Stimulated activated CD4-positive, alpha-beta T cell treated with anti-CD3 and anti-CD28 coated beads, Interleukin-2, amount 100 ng/mL, for 24 hours (primary cell): ENCODE results near the gene RNF208.

ENCODE experiments used
- DNase-seq, 2 donors: peaks; one replicate each; pipeline ENCODE4 v3.0.0-alpha.2; 2020

Gene RNF208

DNA sequence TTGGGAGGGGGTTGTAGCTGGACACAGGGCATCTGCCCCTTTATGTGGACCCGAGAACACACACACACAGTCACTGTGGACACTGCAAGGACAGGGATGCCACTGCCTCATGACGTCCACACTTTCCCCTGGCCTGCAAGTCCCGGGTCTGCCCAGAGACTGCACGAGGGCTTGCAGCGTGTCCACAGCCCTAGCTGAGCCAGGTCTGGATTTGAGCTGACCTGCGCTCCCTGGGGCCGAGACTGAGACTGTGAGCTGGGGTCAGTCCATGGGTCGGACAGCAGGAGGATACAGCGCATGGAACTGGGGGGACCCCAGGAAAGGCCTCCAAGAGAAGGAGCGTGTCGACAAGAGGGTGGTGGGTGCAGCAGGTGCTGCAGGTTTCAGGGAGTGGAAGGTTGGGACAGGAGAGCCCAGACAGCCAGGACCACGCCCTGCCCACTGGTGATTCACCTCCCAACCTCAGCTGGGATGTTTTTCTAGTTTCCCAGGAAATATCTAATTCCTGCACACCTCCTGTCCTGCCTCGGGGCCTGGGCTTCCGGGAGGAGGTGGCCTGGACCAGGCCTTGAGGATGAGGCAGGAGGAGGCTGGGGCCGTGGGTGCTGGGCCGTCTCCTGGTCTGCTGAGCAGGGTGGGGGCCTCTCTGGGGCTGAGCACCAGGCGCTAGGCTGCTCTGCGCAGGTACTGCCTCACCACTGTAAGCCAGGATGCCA, 4.5 kb upstream of the RNF208 start:
- no peak for DNase-seq

DNA sequence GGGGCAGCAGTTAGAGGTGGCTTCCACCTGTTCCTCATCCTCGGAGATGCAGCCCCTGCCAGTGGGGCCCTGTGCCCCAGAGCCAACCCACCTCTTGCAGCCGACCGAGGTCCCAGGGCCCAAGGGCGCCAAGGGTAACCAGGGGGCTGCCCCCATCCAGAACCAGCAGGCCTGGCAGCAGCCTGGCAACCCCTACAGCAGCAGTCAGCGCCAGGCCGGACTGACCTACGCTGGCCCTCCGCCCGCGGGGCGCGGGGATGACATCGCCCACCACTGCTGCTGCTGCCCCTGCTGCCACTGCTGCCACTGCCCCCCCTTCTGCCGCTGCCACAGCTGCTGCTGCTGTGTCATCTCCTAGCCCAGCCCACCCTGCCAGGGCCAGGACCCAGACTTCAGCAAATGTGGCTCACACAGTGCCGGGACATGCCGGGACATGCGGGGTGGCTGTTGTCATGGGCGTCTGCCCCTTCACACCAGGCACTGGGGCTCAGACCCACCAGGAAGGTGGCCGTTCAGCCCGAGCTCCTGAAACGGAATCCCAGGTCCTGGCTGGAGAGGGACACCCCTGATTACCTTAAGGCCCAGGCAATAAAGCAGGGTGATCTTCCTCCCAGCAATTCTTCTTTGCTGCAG, 3.8 kb upstream of the RNF208 start:
- DNase-seq: no peak

DNA sequence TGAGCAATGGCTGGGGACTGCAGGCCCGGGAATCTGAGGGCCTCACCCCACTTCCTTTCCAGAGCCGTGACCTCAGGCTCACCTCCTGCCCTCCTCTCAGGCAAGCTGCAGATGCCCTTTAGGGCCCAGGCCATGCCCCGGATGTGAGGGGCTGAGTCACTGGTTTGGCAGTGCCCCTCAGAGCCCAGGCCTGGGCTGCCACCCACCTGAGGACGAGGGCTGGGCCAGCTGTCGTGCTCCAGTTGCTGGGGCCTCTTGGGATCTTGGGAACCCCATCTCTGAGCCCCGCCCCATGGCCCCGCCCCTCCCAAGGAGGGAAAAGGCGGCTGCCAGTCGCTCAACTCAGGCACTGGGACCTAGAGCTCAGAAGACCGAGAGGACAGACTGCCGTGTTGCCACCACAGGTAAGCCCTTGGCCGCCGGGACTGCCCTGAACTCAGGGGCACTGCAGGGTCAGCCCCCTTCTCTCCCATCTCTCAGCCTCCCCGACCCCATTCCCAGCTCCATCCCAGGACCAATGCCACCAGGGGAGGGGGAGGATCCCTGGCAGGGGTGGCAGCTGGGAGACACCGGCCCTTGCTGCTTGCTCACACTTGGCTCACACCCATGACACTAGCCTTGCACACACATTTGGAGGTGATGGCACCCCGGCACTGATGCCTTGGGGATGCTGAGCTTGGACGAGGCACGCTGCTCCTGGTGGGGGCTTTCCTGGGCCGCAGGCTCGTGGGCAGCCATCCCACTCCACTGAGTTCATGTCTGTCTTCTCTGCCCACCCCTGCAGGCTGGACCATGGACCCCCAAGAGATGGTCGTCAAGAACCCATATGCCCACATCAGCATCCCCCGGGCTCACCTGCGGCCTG, 3.0 kb upstream of the RNF208 start, which contains the start of gene CYSRT1:
Gene CYSRT1 (plus strand): TSS at position 345 of the 865 bp plus-strand sequence. CDS start 448 bp downstream, at position 793.
- DNase-seq: no peak

DNA sequence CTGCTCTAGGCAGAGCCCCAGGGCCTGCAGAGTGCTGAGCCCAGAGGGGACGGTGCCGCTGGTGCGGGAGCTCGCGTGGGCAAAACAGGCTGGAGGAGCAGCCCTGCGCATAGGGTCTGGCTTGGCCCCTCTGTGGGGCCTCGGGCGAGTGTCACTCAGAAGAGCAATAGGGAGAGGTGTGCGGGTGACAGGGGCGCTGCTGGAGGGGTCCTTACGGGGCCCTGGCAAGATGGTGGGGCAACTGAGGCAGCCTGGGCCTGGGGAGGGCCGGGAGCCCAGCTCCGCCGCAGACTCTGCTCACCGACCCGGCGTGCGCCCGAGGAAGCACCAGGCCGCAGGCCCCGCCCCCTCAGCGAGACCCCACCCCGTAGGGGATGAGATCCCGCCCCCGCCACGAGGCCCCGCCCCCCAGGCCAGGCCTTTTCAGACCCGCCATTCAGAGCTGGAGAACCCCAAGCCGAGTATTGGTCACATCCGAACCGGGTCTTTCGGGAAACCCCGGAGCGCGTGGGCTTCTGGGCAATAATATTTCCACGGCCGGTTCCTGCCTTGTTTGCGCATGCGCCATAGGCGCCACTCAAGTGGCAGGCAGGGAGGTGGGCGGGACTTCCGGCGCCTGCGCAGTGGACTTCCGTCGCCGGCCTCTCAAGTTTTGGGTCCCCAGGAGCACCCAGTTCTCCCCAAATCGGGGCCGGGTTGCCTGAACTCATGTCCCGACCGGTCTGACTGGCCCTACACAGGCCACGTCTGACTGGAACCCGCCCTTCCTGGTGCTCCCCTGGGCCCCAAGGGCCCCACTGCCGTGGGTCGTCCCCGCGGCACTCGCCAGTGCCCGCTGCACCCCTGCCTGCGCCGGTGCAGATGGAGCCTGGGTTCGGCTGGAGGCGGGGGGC, 1.3 kb upstream of the RNF208 start:
- DNase-seq: peak; percentile 98 to 99

DNA sequence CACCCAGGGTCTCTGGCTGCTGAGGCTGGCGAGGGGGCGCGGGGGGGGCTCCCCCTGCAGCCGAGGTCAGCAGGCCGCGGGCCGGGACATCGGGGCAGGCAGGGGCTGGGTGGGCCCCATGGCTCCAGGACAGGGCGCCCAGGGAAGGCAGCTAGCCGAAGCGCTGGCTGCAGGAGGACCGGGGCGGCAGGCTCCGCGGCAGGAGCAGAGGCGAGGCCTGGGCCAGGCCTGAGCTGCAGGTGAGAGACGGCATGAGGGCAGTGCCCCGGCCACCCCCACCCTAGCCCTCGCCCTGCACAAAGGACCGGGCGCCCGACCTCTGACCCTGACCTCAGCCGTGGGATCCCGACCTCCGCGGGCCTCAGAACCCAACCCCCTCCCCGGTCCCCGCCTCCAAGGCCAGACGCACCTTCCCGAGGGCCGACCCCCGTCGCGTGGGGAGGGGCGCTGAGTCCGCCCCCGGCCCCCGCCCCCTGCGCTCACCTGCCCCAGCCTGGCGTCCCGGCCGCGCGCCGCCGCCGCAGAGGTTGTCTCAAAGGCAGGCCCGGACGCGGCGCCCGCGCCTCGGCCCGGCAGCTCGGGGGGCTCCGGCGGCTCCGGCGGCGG, 431 bp downstream of the RNF208 start:
- no peak for DNase-seq

DNA sequence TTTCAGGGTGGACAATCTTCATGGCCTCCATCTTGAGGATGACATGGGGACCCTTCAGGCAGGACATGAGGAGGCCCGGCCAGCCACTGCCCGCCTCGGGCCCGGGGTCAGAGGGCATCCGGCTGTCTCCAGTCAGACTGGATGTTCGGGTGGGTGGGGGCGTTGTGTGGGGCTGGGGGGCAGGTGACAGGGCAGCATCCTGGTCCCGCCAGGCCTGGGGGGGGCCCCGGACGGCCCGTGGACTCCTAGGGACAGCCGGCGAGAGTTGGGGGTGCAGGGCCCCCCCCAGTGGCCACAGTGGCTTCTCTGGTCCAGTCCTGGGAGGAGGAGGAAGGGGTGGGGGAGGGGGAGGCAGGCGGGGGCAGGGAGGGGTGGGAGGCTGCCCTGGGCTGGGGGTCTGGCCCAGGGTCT, 940 bp downstream of the RNF208 start:
- DNase-seq: no peak

DNA sequence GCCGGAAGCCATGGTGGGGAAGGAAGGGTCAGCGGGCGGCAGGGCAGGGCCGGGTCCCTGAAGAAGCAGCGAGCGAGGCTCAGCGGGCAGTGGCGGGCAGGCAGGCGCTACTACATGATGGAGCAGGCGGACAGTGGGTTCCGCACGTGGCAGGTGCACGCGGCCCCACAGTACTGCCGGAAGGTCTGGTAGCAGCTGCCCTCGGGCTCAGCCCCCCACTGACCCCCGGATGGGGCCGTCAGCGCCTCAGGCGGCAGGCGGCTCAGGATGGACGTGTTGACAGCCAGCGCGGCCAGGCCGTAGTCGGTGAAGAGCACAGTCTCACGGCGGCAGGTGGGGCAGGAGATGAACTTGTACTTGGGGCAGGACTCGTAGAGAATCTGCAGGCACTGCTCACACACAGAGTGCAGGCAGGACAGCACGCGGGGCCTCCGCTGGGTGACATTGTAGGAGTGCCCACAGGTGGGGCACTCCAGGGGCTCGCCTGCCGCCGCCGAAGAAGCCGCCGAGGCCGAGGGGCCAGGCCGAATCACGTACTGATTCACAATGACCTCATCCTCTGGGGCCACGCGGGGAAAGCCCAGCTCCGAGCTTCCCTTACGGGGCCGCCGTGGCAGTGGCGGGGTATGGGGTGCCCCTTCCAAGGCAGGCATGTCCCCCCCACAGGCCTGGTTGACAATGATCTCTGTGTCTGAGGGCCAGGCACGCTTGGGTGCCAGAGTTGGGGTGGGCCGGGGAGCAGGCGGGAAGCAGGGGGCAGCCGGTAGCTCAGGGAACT, 1.5 kb downstream of the RNF208 start:
- no peak for DNase-seq

DNA sequence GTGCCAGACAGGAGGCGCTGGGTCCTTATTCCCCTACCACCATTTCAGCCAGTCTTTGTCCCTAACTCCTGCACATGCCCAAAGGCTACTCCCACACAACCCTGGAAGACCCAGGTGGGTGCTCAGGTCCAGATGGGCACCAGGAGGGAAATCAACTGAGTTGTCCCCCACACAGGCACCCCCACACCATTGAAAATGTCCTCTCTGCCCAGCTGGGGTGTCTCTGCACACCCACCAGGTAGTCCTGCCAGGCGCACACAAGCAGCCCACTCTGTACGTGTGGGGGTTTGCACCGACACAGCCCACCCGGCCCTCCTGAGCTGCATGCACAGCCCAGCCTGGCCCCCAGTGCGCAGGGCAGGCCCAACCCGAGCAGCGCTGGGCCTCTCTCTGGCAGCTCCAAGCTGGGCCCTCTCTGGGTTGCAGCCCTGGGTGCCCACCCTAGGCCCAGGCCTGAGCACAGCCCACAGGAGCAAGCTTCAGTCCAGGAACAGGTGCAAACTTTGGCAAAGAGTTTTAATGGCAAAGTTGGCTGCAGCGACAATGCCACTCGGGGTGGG, 2.2 kb downstream of the RNF208 start:
- DNase-seq: no peak

DNA sequence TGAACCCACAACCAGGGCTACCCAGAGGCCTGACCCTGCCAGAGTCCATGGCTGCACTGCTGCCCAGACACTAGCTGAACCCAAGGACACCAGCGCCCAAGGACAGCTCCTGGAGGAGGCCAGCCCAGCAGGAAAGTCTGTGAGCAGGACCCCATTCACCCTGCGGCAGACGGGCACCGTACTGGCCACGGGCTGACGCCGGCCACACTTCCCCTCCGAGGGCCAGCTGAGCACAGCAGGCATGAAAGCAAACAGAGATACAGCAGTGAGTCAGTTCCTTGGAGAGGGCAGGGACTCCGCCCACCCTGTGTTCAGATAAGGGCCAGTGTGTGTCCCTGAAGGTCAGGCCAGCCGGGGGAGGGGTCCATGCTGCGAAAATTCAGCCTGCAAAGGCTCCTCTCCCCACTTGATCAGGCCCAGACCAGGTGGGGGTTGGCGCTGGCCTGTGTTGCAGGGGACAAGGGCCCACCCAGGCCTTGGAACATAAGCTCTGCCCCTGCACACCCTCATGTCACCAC, 3.2 kb downstream of the RNF208 start:
- no peak for DNase-seq

DNA sequence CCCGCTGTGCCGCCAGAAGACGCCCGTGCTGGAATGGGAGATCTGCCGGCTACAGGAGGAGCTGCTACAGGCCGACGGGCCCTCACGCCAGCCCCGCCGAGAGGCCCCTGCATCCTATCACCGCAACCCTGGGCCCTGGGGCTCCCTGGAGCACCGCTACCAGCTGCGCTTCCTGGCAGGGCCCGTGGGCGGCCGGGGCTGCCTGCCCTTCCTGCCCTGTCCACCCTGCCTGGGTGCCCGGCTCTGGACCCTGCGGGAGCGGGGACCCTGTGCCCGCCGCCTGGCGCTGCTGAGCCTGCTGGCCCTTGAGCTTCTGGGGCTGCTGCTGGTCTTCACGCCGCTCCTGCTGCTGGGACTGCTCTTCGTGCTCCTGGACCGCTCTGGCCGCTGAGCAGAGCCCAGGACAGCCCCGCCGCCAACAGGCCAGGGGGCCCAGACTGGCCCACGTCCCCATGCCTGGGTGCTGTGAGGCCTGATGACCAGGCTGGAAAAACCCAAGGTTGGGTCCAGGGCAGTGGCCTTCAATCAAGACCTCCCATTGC, 3.8 kb downstream of the RNF208 start:
- no peak for DNase-seq

DNA sequence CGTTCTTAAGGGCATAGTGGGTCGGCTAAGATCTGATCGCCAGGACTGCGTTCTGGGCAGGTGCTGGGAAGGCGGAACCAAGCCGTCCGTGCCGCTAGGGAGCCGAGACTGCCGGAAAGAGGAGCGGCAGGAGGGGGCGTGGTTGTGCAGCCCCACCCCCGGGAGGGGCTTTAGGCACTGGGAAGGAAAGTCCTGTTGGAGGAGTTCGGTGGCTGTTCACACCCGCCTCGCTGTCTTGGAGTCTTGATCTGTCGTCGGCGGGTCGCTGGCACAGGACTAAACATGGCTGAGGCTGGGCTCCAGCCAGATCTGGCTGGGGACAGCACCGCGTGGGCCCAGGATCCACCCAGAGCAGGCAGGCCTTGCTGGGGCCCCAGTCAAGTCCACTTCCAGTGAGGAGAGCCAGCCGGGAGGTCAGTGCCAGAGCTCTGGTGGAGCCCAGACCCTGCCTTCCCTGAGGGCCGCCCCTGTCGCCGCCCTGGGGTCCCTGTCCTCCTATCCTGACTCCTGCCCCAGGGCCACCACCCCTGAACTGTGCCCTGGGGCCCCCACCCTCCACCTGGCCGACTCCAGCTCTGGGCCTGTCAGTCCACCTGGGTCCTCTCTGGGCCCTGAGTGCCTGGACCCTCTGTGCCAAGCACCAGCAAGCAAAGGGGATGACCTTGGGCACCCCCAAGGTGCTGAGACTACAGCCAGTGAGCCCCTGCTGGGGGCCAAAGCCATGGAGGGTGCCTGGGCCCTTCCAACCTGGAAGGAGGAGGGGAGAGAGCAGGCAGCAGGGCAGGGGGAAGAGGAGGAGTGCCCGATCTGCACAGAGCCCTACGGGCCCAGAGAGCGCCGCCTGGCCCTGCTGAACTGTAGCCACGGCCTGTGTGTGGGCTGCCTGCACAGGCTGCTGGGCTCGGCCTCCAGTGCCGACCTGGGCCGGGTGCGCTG, 4.5 kb downstream of the RNF208 start:
- no peak for DNase-seq

DNA sequence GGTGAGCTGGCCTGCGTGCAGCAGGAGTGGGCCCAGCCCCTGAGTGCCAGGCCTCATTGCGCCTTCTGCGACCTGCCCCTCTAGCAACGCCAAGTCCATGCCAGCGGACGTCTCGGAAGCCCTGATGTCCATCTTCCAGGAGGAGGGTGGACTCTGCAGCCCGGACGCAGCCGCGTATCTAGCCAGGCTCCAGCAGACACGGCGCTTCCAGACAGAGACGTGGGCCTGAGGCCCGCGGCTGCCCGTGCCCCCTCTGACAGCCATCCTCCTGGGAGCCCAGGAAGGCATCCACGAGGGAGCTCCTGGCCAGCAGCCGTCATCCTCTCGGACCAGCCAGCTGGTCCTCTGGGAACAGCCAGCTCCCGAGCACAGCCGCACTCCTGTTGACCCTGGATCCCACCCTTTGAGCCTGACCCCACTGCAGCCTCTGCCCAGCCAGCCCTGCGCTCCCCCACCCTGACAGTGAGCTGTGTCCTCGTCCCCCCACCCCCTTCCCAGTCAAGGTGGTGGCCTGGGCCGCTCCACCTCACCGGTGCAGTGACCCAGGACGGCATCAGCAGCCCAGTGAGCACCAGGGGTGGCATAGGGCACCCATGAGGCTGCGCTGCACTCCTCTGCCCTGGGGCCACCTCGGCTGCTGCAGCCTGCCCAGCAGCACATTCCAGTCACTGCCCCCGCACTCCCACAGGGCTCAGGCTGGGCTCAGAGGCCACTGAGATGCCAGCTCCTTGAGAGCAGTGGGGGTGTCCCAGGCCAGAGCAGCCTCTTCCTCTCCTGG, 5.7 kb downstream of the RNF208 start:
- no peak for DNase-seq

DNA sequence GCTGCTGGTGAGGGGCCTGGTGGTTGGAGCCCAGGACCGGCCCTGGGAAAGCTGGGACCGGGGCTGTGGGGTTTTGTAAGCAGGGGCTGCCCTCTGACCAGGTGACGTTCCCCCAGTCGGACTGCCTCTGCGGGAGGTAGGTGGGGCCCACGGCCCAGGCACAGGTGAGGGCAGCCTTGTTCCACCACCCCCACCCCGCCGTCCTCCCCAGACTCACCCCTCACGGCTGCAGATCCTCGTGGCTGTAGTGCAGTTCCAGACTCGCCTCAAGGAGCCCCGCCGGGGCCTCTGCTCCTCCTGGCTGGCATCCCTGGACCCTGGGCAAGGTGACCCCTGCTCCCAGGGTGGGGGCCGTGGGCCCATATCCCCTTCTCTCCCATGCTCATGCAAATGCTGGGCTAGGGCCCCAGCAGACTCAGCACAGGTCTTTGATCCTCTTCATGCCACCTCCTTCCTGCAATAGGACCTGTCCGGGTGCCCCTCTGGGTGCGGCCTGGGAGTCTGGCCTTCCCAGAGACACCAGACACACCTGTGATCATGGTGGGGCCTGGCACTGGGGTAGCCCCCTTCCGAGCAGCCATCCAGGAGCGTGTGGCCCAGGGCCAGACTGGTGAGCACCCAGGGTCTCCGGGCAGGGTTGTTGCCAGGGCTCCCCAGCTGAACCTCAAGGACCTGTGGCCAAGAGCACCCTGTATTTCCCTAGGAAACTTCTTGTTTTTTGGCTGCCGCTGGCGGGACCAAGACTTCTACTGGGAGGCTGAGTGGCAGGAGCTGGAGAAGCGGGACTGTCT, 6.6 kb downstream of the RNF208 start:
- no peak for DNase-seq

DNA sequence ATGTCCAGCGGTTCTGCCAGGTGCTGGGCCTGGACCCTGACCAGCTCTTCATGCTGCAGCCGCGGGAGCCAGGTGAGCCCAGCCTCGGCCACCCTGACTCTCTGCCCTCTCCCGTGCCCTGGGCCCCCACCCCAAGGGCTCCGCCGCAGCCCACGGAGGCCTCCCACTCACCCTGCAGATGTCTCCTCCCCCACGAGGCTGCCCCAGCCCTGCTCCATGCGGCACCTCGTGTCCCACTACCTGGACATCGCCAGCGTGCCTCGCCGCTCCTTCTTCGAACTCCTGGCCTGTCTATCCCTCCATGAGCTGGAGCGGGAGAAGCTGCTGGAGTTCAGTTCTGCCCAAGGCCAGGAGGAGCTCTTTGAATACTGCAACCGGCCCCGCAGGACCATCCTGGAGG, 7.4 kb downstream of the RNF208 start:
- DNase-seq: no peak

DNA sequence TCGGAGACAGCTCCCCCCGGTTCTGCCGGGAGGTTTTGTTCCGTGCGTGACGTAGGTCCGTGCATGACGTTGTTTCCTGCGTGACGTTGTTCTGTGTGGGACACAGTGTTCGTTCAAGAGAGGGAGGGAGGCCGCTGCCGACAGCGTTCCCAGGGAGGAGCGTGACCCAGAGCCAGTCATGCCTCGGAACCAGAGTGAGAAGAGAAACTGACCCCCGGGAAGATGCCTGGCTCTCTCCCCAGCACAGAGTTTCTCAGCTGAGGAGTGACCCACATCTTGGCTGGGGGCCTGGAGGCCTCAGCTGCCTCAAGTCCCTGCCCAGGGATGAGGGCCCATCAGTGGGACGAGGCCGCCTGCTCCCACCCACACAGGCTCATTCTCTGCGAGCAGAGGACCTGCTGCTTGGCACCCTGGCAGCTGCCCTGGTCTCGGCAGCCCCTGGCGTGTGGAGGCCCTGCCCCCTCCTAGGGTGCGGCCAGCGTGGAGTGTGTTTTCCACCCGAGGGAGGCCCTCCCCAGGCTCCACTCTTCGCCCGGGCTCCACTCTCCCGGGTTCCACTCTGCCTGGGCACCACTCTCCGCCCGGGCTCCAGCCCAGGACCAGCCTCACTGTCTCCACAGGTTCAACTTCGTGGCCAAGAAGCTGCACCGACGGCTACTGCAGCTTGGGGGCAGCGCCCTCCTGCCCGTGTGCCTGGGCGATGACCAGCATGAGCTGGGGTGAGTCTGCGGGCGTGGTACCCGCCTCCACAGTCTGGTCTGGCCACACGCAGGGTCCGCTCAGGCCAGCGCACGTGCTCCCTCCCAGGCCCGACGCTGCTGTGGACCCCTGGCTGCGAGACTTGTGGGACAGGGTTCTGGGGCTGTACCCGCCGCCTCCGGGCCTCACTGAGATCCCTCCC, 8.6 kb downstream of the RNF208 start:
- no peak for DNase-seq

DNA sequence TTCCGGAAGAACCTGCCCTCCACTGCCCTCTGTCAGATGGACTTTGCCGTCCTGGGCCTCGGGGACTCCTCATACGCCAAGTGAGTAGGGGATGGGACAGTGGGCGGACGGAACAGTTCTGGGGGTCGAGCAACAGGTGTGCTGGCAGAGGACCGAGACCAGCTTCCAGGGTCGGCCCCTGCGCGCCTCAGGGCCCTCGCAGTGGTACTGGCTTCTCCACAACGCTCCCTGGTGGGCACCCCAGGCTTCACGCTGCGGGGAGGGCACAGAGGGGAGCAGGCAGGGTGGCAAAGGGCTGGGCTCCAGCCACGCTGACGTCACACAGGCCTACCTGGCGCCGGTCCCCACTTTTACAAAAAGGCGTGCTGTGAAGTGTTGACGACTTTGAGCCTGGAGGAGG, 9.5 kb downstream of the RNF208 start:
- DNase-seq: no peak

DNA sequence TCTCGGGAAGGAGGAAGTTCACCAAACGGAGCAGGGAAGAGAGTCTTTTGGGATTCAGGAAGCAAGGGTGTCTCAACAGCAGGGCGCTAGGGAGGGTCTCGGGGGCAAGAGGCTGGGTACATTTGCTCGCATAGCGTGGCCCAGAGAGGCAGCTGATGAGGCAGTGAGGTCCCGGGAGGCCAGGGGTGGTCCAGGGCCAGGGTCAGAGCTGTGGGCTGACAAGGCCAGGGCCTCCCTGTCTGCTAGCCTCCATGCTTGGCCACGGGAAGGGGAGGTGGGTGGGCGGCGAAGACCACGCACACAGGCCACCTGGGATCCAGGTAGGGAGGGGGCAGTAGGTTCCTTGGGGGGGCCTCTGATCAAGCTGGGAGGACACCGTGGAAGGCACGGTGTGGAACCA, 10.5 kb downstream of the RNF208 start:
- DNase-seq: no peak
